HepG2 (cell line): ENCODE measurements around the gene NOP9. TPM values are rescaled to one million over a fixed set of nuclear protein-coding genes. Genes with fewer than 3 reads are reported as not detected.

Experiments
- ASH2L ChIP-seq: fragments of 300-600, 200-600 bp; sonication (generic); IDR thresholded peaks from 2 replicates; pipeline ENCODE4 v1.7.0; 2017; ENCODE audit warnings: low read depth, mild to moderate bottlenecking, moderate library complexity, mixed read lengths, low read length; ENCODE audit not compliant: insufficient read length
- BHLHE40 ChIP-seq: IDR thresholded peaks from 2 replicates; pipeline ENCODE4 v1.6.1; 2011; ENCODE audit warnings: low read length, improper control_type of control experiment
- CREM ChIP-seq, 2 experiments: sonication (generic) in 1 of 2; formaldehyde crosslinking in 1 of 2; IDR thresholded peaks; 2 replicates each; pipeline versions ENCODE4 v1.4.0 to v1.6.1; 2016 to 2020; ENCODE audit warnings: antibody characterized with exemption in 1 of 2, mild to moderate bottlenecking in 1 of 2, missing genetic modification reagents in 1 of 2
- FOXO1 ChIP-seq: sonication (generic); formaldehyde crosslinking; IDR thresholded peaks from 2 replicates; pipeline ENCODE4 v1.4.0; 2020; ENCODE audit warnings: missing genetic modification reagents
- GABPB1 ChIP-seq: IDR thresholded peaks from 2 replicates; pipeline ENCODE4 v1.6.1; 2016; ENCODE audit warnings: mild to moderate bottlenecking, missing genetic modification reagents, moderate library complexity, missing compliant biosample characterization
- HOXA5 ChIP-seq: sonication (generic); formaldehyde crosslinking; IDR thresholded peaks from 2 replicates; pipeline ENCODE4 v1.4.0; 2020; ENCODE audit warnings: missing genetic modification reagents
- MXD4 ChIP-seq: IDR thresholded peaks from 2 replicates; pipeline ENCODE4 v1.6.1; 2016; ENCODE audit warnings: mild to moderate bottlenecking, missing biosample characterization, missing genetic modification reagents
- PTBP1 ChIP-seq: fragments of 200-400 bp; formaldehyde crosslinking; IDR thresholded peaks from 2 replicates; pipeline ENCODE4 v1.6.1; 2018; ENCODE audit warnings: low read length, low read depth; ENCODE audit not compliant: poor library complexity, severe bottlenecking
- SMAD1 ChIP-seq: sonication (generic); formaldehyde crosslinking; IDR thresholded peaks from 2 replicates; pipeline ENCODE4 v1.4.0; 2020; ENCODE audit warnings: missing genetic modification reagents, low read depth, mild to moderate bottlenecking, borderline replicate concordance
- TAF1 ChIP-seq: sonication (generic); formaldehyde crosslinking; IDR thresholded peaks from 2 replicates; pipeline ENCODE4 v1.4.0; 2020; ENCODE audit warnings: missing genetic modification reagents
- TARDBP ChIP-seq: sonication (generic); formaldehyde crosslinking; IDR thresholded peaks from 2 replicates; pipeline ENCODE4 v1.8.0; 2022; ENCODE audit warnings: mild to moderate bottlenecking, missing genetic modification reagents
- WIZ ChIP-seq: sonication (generic); formaldehyde crosslinking; IDR thresholded peaks from 2 replicates; pipeline ENCODE4 v1.5.1; 2020; ENCODE audit warnings: mild to moderate bottlenecking, missing genetic modification reagents
- ZBTB7B ChIP-seq: sonication (generic); formaldehyde crosslinking; IDR thresholded peaks from 2 replicates; pipeline ENCODE4 v1.4.0; 2020; ENCODE audit warnings: missing genetic modification reagents
- ZNF549 ChIP-seq: sonication (generic); formaldehyde crosslinking; IDR thresholded peaks from 2 replicates; pipeline ENCODE4 v1.5.0; 2020; ENCODE audit warnings: missing genetic modification reagents
- polyA plus RNA-seq, 8 experiments: library from polyadenylated mRNA; depleted of rRNA in 3 of 8; stranded (reverse) in 7 of 8; unstranded in 1 of 8; fragments of >200 nt; fragmentation: Illumina TruSeq in 4 of 8; extraction: Trizol in 4 of 8; gene quantifications; 2 replicates each; pipeline versions ENCODE4 v1.2.1 to v1.2.3, GENCODE V29; 2011 to 2016; ENCODE audit warnings: low read depth in 4 of 8, missing spikeins in 1 of 8, mixed read lengths in 1 of 8; ENCODE audit not compliant: insufficient read depth in 1 of 8
- total RNA-seq, 5 experiments: library from RNA; depleted of rRNA; stranded (reverse); fragments of >200 nt; fragmentation: Illumina TruSeq; extraction: Trizol; gene quantifications; 2 replicates each; pipeline ENCODE4 v1.2.3, GENCODE V29; 2016; ENCODE audit warnings: low read depth in 1 of 5
- TF ChIP-seq, protein P1 (sequence below): sonication (generic); formaldehyde crosslinking; IDR thresholded peaks from 2 replicates; pipeline ENCODE4 v1.5.1; 2020; ENCODE audit warnings: mild to moderate bottlenecking, missing genetic modification reagents
- TF ChIP-seq, protein P2 (sequence below): fragments of 450-650 bp; IDR thresholded peaks from 2 replicates; pipeline ENCODE4 v1.6.1; 2016
- TF ChIP-seq, protein P3 (sequence below): sonication (generic); formaldehyde crosslinking; IDR thresholded peaks from 2 replicates; pipeline ENCODE4 v1.8.1; 2023; ENCODE audit warnings: mild to moderate bottlenecking, missing genetic modification reagents, borderline replicate concordance
- TF ChIP-seq, protein P4 (sequence below): sonication (generic); formaldehyde crosslinking; IDR thresholded peaks from 2 replicates; pipeline ENCODE4 v1.4.0; 2020; ENCODE audit warnings: missing genetic modification reagents, borderline replicate concordance
- TF ChIP-seq, protein P5 (sequence below): sonication (generic); formaldehyde crosslinking; IDR thresholded peaks from 2 replicates; pipeline ENCODE4 v1.8.1; 2023; ENCODE audit warnings: mild to moderate bottlenecking, inconsistent platforms, moderate library complexity, missing genetic modification reagents, borderline replicate concordance

NOP9 gene
- total and polyA plus RNA-seq, 2 of the 13 experiments (the other 11 are each of a cell fraction or from before 2014, with no cell fraction given), result 24.5 to 61.6 TPM

DNA sequence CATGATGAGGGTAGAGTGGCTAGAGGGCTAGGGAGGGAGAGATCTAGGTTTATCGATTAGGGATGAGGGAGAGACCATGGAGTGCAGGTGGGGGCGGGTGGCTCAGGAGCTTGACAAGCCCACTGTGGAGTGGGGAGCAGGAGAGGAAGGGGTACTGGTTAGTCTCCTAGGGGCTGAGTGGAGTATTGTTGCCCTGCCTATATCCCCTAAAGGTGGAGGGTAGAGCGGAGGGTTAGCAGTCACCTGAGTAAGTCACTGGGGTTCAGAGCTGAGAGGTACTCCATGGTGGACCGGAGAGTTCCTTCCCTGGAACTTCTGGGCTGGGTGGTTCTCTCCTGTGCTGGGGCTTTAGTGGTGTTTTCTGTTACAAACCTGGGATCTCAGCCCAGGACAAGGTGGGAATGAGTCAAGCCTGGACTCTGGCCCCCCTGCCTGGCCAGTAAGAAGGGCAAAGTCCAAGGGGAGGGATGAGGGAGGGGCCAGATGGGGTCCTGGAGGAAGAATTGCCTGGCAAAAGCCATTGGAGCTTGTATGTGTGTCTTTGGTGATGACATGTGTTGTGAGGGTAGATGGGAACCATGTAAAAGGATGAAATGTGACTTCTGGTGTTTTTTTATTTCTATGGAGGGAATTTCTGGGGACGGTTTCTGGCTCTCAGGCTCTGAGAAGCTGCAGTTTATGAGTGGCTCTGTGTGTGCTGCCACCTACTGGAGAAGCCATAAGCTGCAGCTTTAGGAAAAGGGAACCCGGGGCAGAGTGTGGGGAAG is 8.1 kb downstream of the NOP9 start, which contains the start of gene CIDEB (continued):
- TF ChIP-seq, protein P1, sequence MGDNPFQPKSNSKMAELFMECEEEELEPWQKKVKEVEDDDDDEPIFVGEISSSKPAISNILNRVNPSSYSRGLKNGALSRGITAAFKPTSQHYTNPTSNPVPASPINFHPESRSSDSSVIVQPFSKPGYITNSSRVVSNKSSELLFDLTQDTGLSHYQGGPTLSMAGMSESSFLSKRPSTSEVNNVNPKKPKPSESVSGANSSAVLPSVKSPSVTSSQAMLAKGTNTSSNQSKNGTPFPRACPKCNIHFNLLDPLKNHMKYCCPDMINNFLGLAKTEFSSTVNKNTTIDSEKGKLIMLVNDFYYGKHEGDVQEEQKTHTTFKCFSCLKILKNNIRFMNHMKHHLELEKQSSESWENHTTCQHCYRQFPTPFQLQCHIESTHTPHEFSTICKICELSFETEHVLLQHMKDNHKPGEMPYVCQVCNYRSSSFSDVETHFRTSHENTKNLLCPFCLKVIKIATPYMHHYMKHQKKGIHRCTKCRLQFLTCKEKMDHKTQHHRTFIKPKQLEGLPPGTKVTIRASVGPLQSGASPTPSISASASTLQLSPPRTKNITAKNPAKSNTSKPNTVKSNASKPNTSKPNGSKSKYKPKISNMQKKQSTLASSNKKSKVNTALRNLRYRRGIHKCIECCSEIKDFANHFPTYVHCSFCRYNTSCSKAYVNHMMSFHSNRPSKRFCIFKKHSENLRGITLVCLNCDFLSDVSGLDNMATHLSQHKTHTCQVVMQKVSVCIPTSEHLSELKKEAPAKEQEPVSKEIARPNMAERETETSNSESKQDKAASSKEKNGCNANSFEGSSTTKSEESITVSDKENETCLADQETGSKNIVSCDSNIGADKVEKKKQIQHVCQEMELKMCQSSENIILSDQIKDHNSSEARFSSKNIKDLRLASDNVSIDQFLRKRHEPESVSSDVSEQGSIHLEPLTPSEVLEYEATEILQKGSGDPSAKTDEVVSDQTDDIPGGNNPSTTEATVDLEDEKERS, result peak; percentile 56
- TF ChIP-seq ZNF549 (CRISPR knock-in tag), result no peak
- TF ChIP-seq, protein P2, sequence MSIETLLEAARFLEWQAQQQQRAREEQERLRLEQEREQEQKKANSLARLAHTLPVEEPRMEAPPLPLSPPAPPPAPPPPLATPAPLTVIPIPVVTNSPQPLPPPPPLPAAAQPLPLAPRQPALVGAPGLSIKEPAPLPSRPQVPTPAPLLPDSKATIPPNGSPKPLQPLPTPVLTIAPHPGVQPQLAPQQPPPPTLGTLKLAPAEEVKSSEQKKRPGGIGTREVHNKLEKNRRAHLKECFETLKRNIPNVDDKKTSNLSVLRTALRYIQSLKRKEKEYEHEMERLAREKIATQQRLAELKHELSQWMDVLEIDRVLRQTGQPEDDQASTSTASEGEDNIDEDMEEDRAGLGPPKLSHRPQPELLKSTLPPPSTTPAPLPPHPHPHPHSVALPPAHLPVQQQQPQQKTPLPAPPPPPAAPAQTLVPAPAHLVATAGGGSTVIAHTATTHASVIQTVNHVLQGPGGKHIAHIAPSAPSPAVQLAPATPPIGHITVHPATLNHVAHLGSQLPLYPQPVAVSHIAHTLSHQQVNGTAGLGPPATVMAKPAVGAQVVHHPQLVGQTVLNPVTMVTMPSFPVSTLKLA, result 0 out of 2 replicates have a peak, but pooled peaks have one; percentile 48
- peak; percentile 59; the same call in 1 of the 2 replicates for TF ChIP-seq GABPB1 (CRISPR knock-in tag)
- peak; percentile 95 for TF ChIP-seq MXD4 (CRISPR knock-in tag)
- TF ChIP-seq, protein P3, sequence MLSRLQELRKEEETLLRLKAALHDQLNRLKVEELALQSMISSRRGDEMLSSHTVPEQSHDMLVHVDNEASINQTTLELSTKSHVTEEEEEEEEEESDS (CRISPR knock-in tag), result 0 out of 2 replicates have a peak, but pooled peaks have one; percentile 57
- peak; percentile 76; the same call in 1 of the 2 replicates for TF ChIP-seq SMAD1 (CRISPR knock-in tag)
- TF ChIP-seq WIZ, result no peak
- peak; percentile 98 for TF ChIP-seq TARDBP (CRISPR knock-in tag)
- TF ChIP-seq ZBTB7B (CRISPR knock-in tag), result peak; percentile 98
- TF ChIP-seq, protein P4, sequence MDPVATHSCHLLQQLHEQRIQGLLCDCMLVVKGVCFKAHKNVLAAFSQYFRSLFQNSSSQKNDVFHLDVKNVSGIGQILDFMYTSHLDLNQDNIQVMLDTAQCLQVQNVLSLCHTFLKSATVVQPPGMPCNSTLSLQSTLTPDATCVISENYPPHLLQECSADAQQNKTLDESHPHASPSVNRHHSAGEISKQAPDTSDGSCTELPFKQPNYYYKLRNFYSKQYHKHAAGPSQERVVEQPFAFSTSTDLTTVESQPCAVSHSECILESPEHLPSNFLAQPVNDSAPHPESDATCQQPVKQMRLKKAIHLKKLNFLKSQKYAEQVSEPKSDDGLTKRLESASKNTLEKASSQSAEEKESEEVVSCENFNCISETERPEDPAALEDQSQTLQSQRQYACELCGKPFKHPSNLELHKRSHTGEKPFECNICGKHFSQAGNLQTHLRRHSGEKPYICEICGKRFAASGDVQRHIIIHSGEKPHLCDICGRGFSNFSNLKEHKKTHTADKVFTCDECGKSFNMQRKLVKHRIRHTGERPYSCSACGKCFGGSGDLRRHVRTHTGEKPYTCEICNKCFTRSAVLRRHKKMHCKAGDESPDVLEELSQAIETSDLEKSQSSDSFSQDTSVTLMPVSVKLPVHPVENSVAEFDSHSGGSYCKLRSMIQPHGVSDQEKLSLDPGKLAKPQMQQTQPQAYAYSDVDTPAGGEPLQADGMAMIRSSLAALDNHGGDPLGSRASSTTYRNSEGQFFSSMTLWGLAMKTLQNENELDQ, result no peak; the same call in none of the 2 replicates
- peak; percentile 87 for TF ChIP-seq CREM (IDR thresholded peaks at IDR 0.05)
- no peak for TF ChIP-seq CREM (CRISPR knock-in tag; IDR thresholded peaks at IDR 0.05)
- TF ChIP-seq HOXA5 (CRISPR knock-in tag), result peak; percentile 91
- peak; percentile 99 for TF ChIP-seq ASH2L
- TF ChIP-seq FOXO1 (CRISPR knock-in tag), result peak; percentile 86; the same call in 1 of the 2 replicates
- peak; percentile 82; the same call in 1 of the 2 replicates for TF ChIP-seq TAF1
- TF ChIP-seq BHLHE40, result peak; percentile 56; the same call in 1 of the 2 replicates
- TF ChIP-seq, protein P5, sequence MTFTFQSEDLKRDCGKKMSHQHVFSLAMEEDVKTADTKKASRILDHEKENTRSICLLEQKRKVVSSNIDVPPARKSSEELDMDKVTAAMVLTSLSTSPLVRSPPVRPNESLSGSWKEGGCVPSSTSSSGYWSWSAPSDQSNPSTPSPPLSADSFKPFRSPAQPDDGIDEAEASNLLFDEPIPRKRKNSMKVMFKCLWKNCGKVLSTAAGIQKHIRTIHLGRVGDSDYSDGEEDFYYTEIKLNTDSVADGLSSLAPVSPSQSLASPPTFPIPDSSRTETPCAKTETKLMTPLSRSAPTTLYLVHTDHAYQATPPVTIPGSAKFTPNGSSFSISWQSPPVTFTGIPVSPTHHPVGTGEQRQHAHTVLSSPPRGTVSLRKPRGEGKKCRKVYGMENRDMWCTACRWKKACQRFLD (CRISPR knock-in tag), result peak; percentile 89
- no peak for TF ChIP-seq PTBP1
